Measurements from ENCODE around the gene MASP1. TPM values are rescaled to one million over a fixed set of nuclear protein-coding genes. Genes with fewer than 3 reads are reported as not detected.

The MASP1 gene
- total RNA-seq, 4 donors from 2014 or later, result 1.6 to 16.7 (median 2.4) TPM

GRCh38 chr3:187318819-187319616, 27.5 kb upstream of the MASP1 start:
- DNase-seq (ENCODE audit: low spot score in 2 of 2), result peak in 1 of 2 donors; percentile 36
- no peak overlapping the region for H3K4me3 ChIP-seq (ENCODE audit: low read depth, poor library complexity, severe bottlenecking)
- 12 to 13% methylated on average over 13 of the region's 13 CpGs for WGBS, 2 donors
- intact Hi-C loops (cut with DNase I; ENCODE audit: low total_unique reads), result no loop called here
- no peak for TF ChIP-seq POLR2A (IDR thresholded peaks at IDR 0.05)
- peak in 1 of 3 donors; percentile 59 for TF ChIP-seq CTCF (IDR thresholded peaks at IDR 0.05)

- intact Hi-C loops (cut with DNase I; ENCODE audit: low total_unique reads), result no loop called here
- WGBS, 2 donors, result 89% methylated on average over 5 of the region's 5 CpGs
- DNase-seq (ENCODE audit: low spot score in 2 of 2), result no peak
Observed at GRCh38 chr3:187315872-187316271, 24.3 kb upstream of the MASP1 start.

GRCh38 chr3:187314176-187314575, 22.6 kb upstream of the MASP1 start:
- TF ChIP-seq CTCF (IDR thresholded peaks at IDR 0.05) (no peak), POLR2A (IDR thresholded peaks at IDR 0.05) (no peak)
- 50 to 59% methylated on average over 5 of the region's 5 CpGs for WGBS, 2 donors
- DNase-seq (ENCODE audit: low spot score in 2 of 2), result no peak
- intact Hi-C loops (cut with DNase I; ENCODE audit: low total_unique reads), result no loop called here
- H3K4me3 ChIP-seq (ENCODE audit: low read depth, poor library complexity, severe bottlenecking), result no peak overlapping the region

More at GRCh38 chr3:187315872-187316271, 24.3 kb upstream of the MASP1 start:
- H3K4me3 ChIP-seq (ENCODE audit: low read depth, poor library complexity, severe bottlenecking), result no peak overlapping the region
- TF ChIP-seq CTCF (IDR thresholded peaks at IDR 0.05), result no peak
- TF ChIP-seq POLR2A (IDR thresholded peaks at IDR 0.05), result no peak

GRCh38 chr3:187310954-187311470, 19.5 kb upstream of the MASP1 start:
- intact Hi-C loops (cut with DNase I; ENCODE audit: low total_unique reads), result no loop called here
- no peak for DNase-seq (ENCODE audit: low spot score in 2 of 2)
- no peak for TF ChIP-seq POLR2A (IDR thresholded peaks at IDR 0.05)
- TF ChIP-seq CTCF (IDR thresholded peaks at IDR 0.05), result no peak
- WGBS, 2 donors, result 82 to 93% methylated on average over 2 of the region's 2 CpGs
- no peak overlapping the region for H3K4me3 ChIP-seq (ENCODE audit: low read depth, poor library complexity, severe bottlenecking)

- H3K4me3 ChIP-seq (ENCODE audit: low read depth, poor library complexity, severe bottlenecking), result no peak overlapping the region
- TF ChIP-seq CTCF (IDR thresholded peaks at IDR 0.05) (no peak), POLR2A (IDR thresholded peaks at IDR 0.05) (no peak)
- no peak for DNase-seq (ENCODE audit: low spot score in 2 of 2)
- intact Hi-C loops (cut with DNase I; ENCODE audit: low total_unique reads), result no loop called here
Observed at GRCh38 chr3:187310226-187310625, 18.7 kb upstream of the MASP1 start.

All from lower leg skin (tissue), 4 donors.